ENCODE results near the gene SF3B4. TPM values are rescaled to one million over a fixed set of nuclear protein-coding genes. Genes with fewer than 3 reads are reported as not detected.

The SF3B4 gene
- total RNA-seq, 4 donors from 2014 or later: 12.1 to 21.6 (median 14.0) TPM

DNA sequence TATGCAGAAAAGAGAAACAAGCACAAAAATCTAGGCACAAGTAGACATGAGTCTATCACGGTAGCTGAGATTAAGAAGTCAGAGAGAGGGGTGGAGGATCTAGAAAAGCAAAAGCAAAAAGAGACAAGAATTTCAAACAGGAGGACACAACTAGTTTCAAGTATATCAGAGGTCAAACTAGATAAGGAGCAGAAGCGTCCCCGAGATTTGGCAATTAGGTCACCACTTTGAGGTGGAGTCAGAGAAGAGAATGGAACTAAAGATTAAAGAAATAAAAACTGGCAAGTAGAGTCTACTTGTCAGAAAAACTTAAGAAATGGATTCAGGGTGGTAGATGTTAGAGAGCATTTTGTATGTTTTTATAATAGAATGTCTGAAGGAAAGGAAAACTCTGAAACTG is 2.3 kb downstream of the SF3B4 start:
- no peaks in the 10 kb centered on the region for H3K27me3 ChIP-seq
- no peak overlapping the region for H3K27ac ChIP-seq (replicated peaks in 1 of 4)
- no peaks in the 10 kb centered on the region for H3K9me3 ChIP-seq
- WGBS: 87% methylated on average over 3 of the region's 3 CpGs
- no peak overlapping the region for H3K4me3 ChIP-seq
- intact Hi-C loops (cut with DNase I): no loop called here
- H3K4me1 ChIP-seq: peaks cover 29 to 42% (median 36%) of the 10 kb centered on the region in 4 donors
- peaks cover 36 to 69% (median 54%) of the 10 kb centered on the region in 4 donors for H3K36me3 ChIP-seq
- no peak for TF ChIP-seq EP300 (IDR thresholded peaks at IDR 0.05)
- TF ChIP-seq POLR2A (IDR thresholded peaks at IDR 0.05; ENCODE audit: low read depth): no peak
- no peak for TF ChIP-seq POLR2AphosphoS5 (IDR thresholded peaks at IDR 0.05)
- TF ChIP-seq, protein P1, sequence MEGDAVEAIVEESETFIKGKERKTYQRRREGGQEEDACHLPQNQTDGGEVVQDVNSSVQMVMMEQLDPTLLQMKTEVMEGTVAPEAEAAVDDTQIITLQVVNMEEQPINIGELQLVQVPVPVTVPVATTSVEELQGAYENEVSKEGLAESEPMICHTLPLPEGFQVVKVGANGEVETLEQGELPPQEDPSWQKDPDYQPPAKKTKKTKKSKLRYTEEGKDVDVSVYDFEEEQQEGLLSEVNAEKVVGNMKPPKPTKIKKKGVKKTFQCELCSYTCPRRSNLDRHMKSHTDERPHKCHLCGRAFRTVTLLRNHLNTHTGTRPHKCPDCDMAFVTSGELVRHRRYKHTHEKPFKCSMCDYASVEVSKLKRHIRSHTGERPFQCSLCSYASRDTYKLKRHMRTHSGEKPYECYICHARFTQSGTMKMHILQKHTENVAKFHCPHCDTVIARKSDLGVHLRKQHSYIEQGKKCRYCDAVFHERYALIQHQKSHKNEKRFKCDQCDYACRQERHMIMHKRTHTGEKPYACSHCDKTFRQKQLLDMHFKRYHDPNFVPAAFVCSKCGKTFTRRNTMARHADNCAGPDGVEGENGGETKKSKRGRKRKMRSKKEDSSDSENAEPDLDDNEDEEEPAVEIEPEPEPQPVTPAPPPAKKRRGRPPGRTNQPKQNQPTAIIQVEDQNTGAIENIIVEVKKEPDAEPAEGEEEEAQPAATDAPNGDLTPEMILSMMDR (IDR thresholded peaks at IDR 0.05): no peak
- no peak for DNase-seq (ENCODE audit: extremely low spot score)

DNA sequence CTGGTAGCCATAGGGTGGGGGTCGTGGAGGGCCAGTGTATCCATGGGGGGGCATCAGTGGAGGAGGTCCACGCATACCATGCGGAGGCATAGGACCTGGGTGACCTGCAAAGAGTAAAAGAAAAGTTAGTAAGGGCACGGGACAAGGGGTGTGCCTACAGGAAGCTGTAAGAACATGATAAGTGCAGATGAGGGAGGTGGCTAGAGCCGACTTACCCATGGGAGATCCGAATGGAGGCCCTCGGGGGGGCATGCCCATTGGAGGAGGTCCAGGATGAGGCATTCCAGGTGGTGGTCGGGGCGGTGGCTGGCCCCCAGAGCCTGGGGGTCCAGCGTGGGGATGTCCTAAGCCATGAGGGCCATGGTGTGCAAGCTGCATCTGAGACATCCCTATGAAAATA is 4.0 kb downstream of the SF3B4 start:
- 85% methylated on average over 10 of the region's 10 CpGs for WGBS
- no peaks in the 10 kb centered on the region for H3K9me3 ChIP-seq
- peaks cover 36 to 56% (median 50%) of the 10 kb centered on the region in 4 donors for H3K36me3 ChIP-seq
- no peak overlapping the region for H3K27ac ChIP-seq (replicated peaks in 1 of 4)
- peaks cover 28 to 44% (median 36%) of the 10 kb centered on the region in 4 donors for H3K4me1 ChIP-seq
- no peak for DNase-seq (ENCODE audit: extremely low spot score)
- intact Hi-C loops (cut with DNase I): no loop called here
- TF ChIP-seq, protein P1 (IDR thresholded peaks at IDR 0.05): no peak
- TF ChIP-seq POLR2A (IDR thresholded peaks at IDR 0.05; ENCODE audit: low read depth): no peak
- no peak for TF ChIP-seq POLR2AphosphoS5 (IDR thresholded peaks at IDR 0.05)
- no peak for TF ChIP-seq EP300 (IDR thresholded peaks at IDR 0.05)
- no peaks in the 10 kb centered on the region for H3K27me3 ChIP-seq
- no peak overlapping the region for H3K4me3 ChIP-seq

DNA sequence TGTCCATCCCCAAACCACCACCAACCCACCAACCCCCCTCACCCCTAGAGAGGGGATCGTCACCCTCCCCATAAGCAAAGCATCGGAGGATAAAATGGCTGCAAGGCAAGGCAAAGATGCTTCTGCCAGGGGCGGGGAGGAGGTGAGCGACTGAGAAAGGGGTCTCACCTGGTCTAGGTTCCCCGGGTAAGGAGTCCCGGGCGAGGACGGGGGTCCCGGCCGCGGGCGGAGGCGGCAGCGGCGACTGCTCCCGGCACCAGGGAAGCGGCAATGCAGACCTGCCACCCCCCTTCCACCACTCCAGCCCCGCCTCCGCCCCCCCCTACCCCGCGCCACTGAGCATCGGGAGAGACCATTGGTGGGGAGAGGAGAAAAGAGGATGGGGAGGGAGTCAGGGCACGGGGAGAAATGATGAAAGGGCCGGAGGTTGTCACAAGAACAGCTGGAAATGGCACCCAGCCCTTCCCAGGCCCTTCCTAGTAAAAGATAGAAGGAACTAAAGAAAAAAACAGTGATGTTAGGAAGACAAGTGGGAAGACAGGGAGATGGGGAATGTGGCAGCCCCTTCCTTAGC is 9.9 kb downstream of the SF3B4 start, which contains the start of gene SV2A:
Gene SV2A, minus strand, starts transcription at position 274 of the 574 bp plus-strand sequence. CDS start 4,004 bp downstream, outside the sequence.
- intact Hi-C loops (cut with DNase I): no loop called here
- peak within 1 kb of the TSS; percentile 60 to 83 (median 64) for H3K4me3 ChIP-seq
- H3K4me1 ChIP-seq: peaks cover 9 to 32% (median 29%) of the 10 kb centered on the region in 4 donors
- TF ChIP-seq POLR2AphosphoS5 (IDR thresholded peaks at IDR 0.05) (peak; percentile 22 to 81), EP300 (IDR thresholded peaks at IDR 0.05) (no peak), POLR2A (IDR thresholded peaks at IDR 0.05; ENCODE audit: low read depth) (no peak)
- H3K27me3 ChIP-seq: peaks cover 0 to 8% (median 0%) of the 10 kb centered on the region in 4 donors
- H3K27ac ChIP-seq (replicated peaks in 1 of 4): peak within 1 kb of the TSS; percentile 33 to 55 (median 52)
- no peak for DNase-seq (ENCODE audit: extremely low spot score)
- H3K9me3 ChIP-seq: no peaks in the 10 kb centered on the region
- peaks cover 4 to 26% (median 9%) of the 10 kb centered on the region in 4 donors for H3K36me3 ChIP-seq
- WGBS: 0% methylated on average over 8 of the region's 24 CpGs

DNA sequence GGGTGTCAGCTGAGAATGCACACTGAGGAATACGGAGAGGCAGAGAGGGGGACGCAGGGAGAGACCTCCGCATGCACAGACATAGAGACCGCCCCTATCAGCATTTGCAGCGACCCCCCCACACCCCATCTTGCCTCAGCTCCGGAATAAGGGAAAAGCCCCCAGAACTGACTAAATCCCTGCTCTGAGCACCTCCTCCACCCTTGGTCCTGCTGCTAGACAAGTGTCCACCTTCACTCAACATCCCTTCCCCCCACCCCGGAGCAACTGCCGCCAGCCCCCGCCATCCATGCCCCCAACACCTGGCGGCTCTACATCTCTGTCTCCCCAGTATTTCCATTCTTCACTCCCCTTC is 10.7 kb downstream of the SF3B4 start:
- WGBS: 5% methylated on average over 10 of the region's 10 CpGs

More for the DNA sequence above, 10.7 kb downstream of the SF3B4 start:
- peaks cover 9 to 32% (median 29%) of the 10 kb centered on the region in 4 donors for H3K4me1 ChIP-seq
- H3K9me3 ChIP-seq: no peaks in the 10 kb centered on the region
- peaks cover 0 to 19% (median 3%) of the 10 kb centered on the region in 4 donors for H3K36me3 ChIP-seq
- peak overlapping the region; percentile 60 to 83 (median 64) for H3K4me3 ChIP-seq
- TF ChIP-seq EP300 (IDR thresholded peaks at IDR 0.05): no peak
- no peak for TF ChIP-seq POLR2AphosphoS5 (IDR thresholded peaks at IDR 0.05)
- no peak for TF ChIP-seq POLR2A (IDR thresholded peaks at IDR 0.05; ENCODE audit: low read depth)
- TF ChIP-seq, protein P1 (IDR thresholded peaks at IDR 0.05): no peak
- peak overlapping the region in 3 of 4 donors; percentile 3 to 55 (median 33) for H3K27ac ChIP-seq (replicated peaks in 1 of 4)
- H3K27me3 ChIP-seq: peaks cover 0 to 8% (median 0%) of the 10 kb centered on the region in 4 donors
- intact Hi-C loops (cut with DNase I): no loop called here
- no peak for DNase-seq (ENCODE audit: extremely low spot score)
